Calu3 (cell line): ENCODE results near the gene CORO6. TPM values are rescaled to one million over a fixed set of nuclear protein-coding genes. Genes with fewer than 3 reads are reported as not detected.

Experiments
- BruUV-seq: library from RNA; stranded (reverse); fragments of 400-500 nt; replicated peaks from 2 replicates; lab custom pipeline; 2021; lab: Mats Ljungman, UMichigan
- CTCF ChIA-PET: fragments of 300-600 bp; sonication (Branson Sonifier 250); formaldehyde crosslinking; loops from one replicate; lab custom pipeline; 2022; ENCODE audit warnings: antibody characterized with exemption; lab: Charles Lee
- DNase-seq: peaks from one replicate; pipeline ENCODE4 v3.0.0; 2022
- H3K27ac Mint-ChIP-seq: one replicate; pipeline ENCODE4 v1.8.0; 2022; ENCODE audit warnings: mixed read lengths; ENCODE audit not compliant: unreplicated experiment
- H3K27me3 Mint-ChIP-seq: one replicate; pipeline ENCODE4 v1.8.0; 2022; ENCODE audit warnings: mixed read lengths; ENCODE audit not compliant: unreplicated experiment
- H3K36me3 Mint-ChIP-seq: one replicate; pipeline ENCODE4 v1.8.0; 2022; ENCODE audit warnings: mild to moderate bottlenecking, moderate library complexity, mixed read lengths; ENCODE audit not compliant: insufficient read depth, unreplicated experiment
- H3K4me1 Mint-ChIP-seq: one replicate; pipeline ENCODE4 v1.8.0; 2022; ENCODE audit warnings: mild to moderate bottlenecking, low read depth, mixed read lengths; ENCODE audit not compliant: unreplicated experiment
- H3K4me3 Mint-ChIP-seq: one replicate; pipeline ENCODE4 v1.8.0; 2022; ENCODE audit warnings: mild to moderate bottlenecking, low read depth, moderate library complexity, mixed read lengths; ENCODE audit not compliant: unreplicated experiment
- H3K9me3 Mint-ChIP-seq: one replicate; pipeline ENCODE4 v1.8.0; 2022; ENCODE audit warnings: low read depth, mixed read lengths; ENCODE audit not compliant: unreplicated experiment
- intact Hi-C: fragments of 100-400 bp; cut with micrococcal nuclease; formaldehyde crosslinking; loops from one replicate; pipeline ENCODE4 v1.10.0; 2022; ENCODE audit not compliant: unreplicated experiment
- total RNA-seq: library from RNA; stranded (reverse); gene quantifications from 2 replicates; pipeline ENCODE4 v1.2.3, GENCODE V29; 2022
- TF ChIP-seq, protein P1 (sequence below): fragments of 200-600 bp; IDR thresholded peaks from one replicate; pipeline ENCODE4 v1.8.0; 2022; ENCODE audit warnings: antibody characterized with exemption; ENCODE audit not compliant: unreplicated experiment

CORO6 gene
- total RNA-seq, 1 experiment from 2014 or later = 0.47 TPM

GRCh38 chr17:29613856-29614255 is 8.9 kb downstream of the CORO6 start:
- TF ChIP-seq, protein P1, sequence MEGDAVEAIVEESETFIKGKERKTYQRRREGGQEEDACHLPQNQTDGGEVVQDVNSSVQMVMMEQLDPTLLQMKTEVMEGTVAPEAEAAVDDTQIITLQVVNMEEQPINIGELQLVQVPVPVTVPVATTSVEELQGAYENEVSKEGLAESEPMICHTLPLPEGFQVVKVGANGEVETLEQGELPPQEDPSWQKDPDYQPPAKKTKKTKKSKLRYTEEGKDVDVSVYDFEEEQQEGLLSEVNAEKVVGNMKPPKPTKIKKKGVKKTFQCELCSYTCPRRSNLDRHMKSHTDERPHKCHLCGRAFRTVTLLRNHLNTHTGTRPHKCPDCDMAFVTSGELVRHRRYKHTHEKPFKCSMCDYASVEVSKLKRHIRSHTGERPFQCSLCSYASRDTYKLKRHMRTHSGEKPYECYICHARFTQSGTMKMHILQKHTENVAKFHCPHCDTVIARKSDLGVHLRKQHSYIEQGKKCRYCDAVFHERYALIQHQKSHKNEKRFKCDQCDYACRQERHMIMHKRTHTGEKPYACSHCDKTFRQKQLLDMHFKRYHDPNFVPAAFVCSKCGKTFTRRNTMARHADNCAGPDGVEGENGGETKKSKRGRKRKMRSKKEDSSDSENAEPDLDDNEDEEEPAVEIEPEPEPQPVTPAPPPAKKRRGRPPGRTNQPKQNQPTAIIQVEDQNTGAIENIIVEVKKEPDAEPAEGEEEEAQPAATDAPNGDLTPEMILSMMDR = no peak
- Mint-ChIP-seq H3K9me3 (no peaks in the 10 kb centered on the region), H3K4me1 (peaks cover 14% of the 10 kb centered on the region), H3K36me3 (peaks cover 11% of the 10 kb centered on the region), H3K27ac (no peak overlapping the region), H3K27me3 (peaks cover 23% of the 10 kb centered on the region), H3K4me3 (no peak overlapping the region)
- DNase-seq = no peak
- CTCF ChIA-PET = no interaction called here
- BruUV-seq = no TSS peak
- intact Hi-C loops = no loop called here

GRCh38 chr17:29613352-29613837 is 9.3 kb downstream of the CORO6 start:
- BruUV-seq = no TSS peak
- CTCF ChIA-PET = no interaction called here
- H3K4me3 Mint-ChIP-seq = no peak overlapping the region
- H3K9me3 Mint-ChIP-seq = no peaks in the 10 kb centered on the region
- H3K27ac Mint-ChIP-seq = no peak overlapping the region
- intact Hi-C loops = no loop called here
- no peak for DNase-seq
- TF ChIP-seq, protein P1 = no peak
- peaks cover 11% of the 10 kb centered on the region for H3K36me3 Mint-ChIP-seq
- H3K4me1 Mint-ChIP-seq = peaks cover 14% of the 10 kb centered on the region
- peaks cover 23% of the 10 kb centered on the region for H3K27me3 Mint-ChIP-seq

DNA sequence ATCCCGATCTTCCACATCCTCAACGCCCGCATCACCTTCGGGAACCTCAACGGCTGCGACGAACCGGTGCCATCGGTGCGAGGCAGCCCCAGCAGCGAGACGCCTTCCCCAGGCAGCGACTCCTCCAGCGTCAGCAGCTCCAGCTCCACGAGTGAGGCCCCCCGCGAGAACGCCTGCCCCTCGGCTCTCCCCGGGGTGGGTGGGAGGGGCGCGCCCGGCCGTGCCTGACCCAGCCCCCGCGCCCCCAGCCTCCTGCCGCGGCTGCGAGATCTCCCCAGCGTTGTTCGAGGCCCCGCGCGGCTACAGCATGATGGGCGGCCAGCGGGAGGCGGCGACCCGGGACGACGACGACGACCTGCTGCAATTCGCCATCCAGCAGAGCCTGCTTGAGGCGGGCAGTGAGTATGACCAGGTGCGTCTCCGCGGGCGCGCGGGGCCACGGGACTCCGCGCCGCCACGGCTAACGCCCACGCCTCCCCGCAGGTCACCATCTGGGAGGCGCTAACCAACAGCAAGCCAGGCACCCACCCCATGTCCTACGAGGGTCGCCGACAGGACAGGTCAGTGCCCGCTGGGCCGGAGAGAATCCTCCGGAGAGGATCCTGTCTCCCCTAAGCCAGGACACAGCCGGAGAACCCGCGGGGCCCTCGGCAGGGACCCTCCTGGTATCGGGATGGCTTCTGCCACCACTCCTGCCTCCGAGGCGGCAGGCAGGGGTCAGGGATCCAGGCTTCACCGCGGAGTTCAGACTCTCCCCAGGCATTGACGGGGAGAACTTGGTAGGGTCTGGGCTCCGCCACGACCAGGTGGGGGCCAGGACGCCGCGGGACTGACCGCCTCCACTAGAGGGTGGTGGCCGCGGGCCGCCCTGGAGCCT is 10.1 kb downstream of the CORO6 start:
- H3K27ac Mint-ChIP-seq = no peak overlapping the region
- CTCF ChIA-PET = no interaction called here
- H3K4me1 Mint-ChIP-seq = peaks cover 14% of the 10 kb centered on the region
- no peaks in the 10 kb centered on the region for H3K9me3 Mint-ChIP-seq
- intact Hi-C loops = no loop called here
- H3K36me3 Mint-ChIP-seq = peaks cover 11% of the 10 kb centered on the region
- DNase-seq = no peak
- BruUV-seq = no TSS peak
- TF ChIP-seq, protein P1 = no peak
- peaks cover 23% of the 10 kb centered on the region for H3K27me3 Mint-ChIP-seq
- no peak overlapping the region for H3K4me3 Mint-ChIP-seq

- DNase-seq = no peak
- no TSS peak for BruUV-seq
- TF ChIP-seq, protein P1 = no peak
- peaks cover 14% of the 10 kb centered on the region for H3K4me1 Mint-ChIP-seq
- H3K27me3 Mint-ChIP-seq = peaks cover 20% of the 10 kb centered on the region
- CTCF ChIA-PET = no interaction called here
- intact Hi-C loops = no loop called here
- no peaks in the 10 kb centered on the region for H3K9me3 Mint-ChIP-seq
- H3K27ac Mint-ChIP-seq = no peak overlapping the region
- H3K36me3 Mint-ChIP-seq = peaks cover 11% of the 10 kb centered on the region
- H3K4me3 Mint-ChIP-seq = no peak overlapping the region
These were observed 10.7 kb downstream of the CORO6 start for GRCh38 chr17:29612094-29612403.
